CD4-positive, alpha-beta T cell treated with Interleukin-1 beta for 1 hour (primary cell): Measurements from ENCODE around the gene MED10.

Experiments used
- DNase-seq, 2 donors: peaks; one replicate each; pipeline ENCODE4 v3.0.0-alpha.2; 2020 to 2022

Gene MED10

DNA sequence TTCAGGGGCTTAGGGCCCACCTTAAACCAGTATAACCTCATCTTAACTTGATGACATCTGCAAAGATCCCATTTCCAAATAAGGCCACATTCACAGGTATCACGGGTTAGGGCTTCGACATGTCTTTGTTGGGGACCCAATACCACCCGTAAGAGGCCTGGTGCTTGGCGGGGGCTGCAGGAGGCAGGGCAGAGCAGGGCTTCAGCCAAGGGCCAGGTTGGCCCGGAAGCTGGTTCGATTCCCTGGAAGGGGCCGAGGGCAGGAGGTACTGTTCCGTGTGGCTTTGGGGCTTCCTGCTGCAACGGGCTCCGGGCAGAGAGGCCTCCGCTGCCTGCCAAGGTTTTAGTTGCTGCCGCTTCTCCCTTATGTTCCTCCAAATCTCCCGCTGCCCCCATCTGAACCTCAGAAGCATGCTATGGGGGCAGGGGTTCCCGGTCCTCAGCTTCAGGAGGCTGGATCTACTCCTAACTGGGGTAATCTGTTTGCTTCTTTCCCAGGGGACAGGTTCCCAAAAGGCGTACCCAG is 29.8 kb downstream of the MED10 start:
- DNase-seq, result no peak

DNA sequence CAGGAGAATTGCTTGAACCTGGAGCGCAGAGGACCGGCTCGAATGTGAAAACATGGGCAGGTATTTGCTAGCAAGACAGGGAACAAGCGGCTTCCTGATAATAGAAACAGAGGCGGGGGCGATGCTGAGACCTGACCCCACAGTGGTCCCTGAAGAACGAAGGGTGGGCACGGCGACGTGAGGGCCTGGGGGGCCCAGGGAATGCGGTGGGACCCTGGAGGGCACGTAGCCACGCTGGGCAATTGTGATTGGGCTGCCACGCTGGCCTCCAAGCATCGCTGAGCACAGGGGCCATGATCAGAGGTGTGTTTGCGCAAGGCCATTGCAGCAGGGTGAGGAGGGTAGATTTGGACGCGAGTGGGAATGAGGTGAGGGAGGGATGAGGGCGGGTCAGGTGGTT is 30.7 kb downstream of the MED10 start:
- DNase-seq, result no peak

DNA sequence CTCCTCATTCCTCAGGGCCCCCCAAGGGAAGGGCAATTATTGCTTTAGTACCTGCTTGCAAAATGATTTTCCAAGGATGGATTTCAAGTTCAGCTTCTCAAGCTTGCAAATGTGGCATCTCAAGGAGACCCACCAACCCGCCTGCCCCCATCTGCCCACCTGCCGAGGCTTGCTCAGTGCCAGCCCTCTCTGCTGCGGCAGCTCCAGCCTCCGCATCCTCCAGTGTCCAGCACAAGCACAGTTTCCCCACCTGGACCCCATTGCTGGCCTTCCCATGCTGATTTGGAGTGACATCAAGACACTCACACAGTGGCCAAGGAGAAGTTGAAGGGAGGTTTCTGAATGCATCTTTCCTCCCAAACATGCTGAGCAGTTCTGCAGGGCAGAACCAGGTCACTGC is 31.2 kb downstream of the MED10 start:
- DNase-seq, result no peak

DNA sequence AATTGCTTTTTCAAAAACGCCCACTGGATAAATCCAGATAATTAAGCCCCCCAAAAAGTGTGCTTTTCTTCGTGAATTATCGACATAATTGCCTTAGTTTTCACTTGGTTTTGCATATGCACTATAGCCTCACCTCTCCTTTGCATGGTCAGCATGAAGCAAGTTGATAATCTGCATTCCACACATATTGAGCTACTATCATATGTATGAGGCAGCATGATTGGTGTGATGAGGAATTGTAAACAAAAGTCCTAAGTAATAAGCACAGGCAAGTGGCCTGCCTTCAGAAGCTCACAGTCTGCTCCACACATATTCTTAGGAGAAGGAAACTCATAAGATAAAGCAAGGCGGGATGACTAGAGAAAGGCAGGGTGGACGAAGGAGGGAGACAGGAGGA is 33.8 kb downstream of the MED10 start:
- DNase-seq, result no peak

DNA sequence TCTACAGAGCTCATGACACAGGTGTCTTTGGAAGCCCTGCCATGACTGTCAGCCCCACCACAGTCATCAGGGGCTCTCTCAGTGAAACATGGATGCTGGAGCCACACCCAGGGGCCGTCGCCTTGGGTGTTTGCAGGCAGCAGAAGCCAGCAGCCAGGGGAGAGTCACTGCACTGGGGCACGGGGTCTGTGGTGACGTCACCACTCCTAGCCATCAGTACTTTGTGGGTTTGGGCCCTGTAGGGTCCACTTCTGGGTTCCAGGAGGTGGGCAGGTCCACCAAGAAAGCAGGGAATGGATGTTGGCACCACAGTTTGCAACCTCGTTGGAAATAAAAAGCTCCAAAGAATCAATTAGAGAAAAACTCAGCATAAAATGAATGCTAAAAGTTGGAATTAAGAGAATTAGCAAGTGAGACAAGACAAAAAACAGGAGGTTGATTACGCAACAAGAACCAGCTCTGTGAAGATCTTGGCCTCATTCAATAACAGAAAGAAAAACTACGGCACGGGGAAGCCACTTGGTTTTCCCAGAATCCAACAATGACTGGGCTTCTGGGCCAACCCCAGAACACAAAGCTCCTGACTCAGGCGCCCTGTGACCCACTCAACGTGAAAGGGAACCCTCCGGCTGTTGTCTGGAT is 34.3 kb downstream of the MED10 start:
- no peak for DNase-seq

DNA sequence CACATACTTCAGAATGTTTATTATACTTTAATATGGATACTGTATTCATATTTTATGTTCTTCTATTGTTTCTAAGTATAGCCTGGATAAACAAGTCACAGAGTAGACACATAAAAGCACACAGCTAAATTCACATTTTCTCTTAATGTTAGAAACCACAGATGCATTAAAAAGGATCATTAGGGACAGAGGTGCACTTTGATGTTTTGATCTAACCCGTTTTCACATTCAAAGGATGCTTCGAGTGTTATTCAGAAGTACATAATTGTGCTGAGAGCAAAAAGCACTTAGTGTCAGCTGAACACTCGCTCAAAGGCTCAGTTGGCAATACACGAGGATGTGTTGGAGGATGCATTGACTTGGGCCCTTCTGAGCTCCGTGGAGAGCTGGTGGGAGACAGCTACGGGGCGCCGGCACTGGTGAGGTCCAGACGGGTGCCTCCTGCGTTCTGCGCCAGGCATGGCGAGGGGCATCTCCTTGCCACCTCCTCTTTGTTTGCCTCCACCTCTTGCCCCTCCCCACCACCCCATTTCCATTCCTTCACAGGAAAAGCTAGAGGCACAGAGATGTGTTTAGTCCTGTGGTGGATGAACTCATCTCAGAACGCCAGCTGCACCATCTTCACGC is 35.5 kb downstream of the MED10 start:
- DNase-seq, result no peak

DNA sequence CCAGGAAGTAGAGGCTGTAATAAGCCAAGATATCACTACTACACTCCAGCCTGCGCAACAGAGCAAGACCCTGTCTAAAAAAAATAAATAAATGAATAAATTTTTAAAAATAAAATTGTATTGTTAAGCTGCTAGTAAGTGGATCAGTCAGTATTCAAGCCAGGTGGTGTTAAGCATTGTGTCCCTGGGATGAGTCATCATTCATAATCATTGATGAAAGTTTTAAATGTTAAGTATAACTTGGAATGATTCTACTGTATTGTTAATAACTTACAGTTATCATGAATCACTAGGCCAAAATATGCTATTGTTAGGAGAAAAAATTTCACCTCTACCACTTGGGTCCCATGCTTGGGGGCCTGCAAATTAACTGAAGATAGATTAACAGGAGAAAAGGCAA is 38.2 kb downstream of the MED10 start:
- DNase-seq, result no peak

DNA sequence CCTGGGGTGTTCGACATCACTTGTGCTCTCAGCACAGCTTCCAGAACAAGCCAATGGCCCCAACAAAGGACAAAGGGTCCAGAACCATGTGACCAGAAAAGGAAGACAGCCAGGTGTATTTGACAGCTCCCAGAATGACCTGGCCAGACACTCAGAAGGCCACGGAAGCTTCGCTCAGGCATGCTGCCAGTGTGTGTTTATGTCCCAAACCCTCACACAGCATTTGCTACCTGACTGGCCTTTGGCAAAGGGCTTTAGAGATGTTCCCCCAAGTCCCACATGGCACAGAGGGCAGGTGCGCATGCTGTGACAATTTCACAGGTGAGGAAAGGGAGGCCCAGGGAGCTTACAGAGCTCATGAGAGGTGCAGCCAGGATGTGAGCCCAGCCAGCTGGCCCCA is 39.5 kb downstream of the MED10 start:
- no peak for DNase-seq

DNA sequence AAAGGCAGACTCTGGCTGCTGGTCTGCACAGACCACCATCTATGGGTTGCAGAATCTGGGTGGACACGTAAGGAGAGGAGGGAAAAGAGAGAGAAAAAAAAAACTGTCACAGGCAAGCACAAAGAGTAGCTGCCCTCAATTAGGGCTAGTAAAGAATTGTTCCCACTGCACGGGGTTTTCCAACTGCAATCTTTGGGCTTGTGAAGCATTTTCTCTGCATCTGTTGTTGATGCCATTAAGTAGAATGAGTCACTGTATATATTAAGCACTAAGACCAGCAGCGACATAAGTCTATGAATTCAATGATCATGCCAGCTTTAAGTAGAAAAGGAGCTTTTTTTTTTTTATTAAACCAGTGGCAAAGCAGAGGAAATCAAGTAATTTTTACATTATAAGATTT is 40.2 kb downstream of the MED10 start:
- DNase-seq, result no peak

DNA sequence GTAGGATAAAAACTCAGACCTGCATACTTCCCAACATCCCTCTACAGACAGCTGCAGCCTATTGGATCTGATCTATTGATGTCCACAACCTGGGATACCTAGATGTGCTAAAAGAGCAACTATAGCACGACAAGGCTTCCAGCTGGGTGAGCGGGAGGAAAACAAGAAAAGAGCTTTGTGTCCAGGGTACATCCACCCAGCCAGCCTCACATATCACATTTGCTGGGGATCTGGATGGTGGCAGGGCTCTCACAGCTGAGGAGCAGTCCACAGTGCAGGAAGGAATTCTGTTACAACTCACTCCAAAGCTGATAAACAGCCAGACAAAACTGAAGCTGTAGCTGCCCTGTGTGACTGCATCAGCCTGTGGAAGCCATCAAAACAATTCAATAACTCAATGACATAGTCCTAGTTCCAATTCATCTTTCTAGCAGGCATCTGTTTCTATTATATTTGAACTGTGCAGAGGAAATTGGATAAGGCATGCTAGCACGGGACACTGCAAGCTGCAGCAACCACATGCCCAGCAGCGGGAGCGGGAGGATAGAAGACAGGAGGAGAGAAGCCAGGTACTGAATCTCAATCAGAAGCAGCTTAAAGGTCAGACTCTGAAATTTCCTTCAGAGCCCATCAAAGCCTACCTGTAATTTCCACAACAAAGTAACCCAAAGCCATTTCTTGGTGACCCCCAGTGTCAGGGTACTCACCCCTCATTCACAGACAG is 45.0 kb downstream of the MED10 start:
- no peak for DNase-seq

DNA sequence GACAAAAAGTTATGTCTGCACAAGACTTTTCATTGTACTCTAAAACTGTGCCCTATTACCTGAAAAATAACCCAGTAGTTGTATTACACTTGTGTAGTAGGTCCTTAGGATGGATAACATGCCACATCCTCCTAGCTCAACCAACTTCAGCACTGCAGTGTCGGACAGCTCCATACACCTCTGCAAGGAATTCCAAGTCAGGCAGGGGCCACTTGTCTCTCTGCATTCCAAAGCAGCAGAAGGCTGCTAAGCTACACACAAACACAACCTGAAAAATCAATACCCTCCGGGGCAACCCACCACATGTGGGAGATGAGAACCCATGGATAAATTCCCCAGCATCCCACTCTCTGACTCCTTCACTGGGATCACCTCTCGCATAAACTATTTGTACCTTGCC is 50.2 kb downstream of the MED10 start:
- no peak for DNase-seq

DNA sequence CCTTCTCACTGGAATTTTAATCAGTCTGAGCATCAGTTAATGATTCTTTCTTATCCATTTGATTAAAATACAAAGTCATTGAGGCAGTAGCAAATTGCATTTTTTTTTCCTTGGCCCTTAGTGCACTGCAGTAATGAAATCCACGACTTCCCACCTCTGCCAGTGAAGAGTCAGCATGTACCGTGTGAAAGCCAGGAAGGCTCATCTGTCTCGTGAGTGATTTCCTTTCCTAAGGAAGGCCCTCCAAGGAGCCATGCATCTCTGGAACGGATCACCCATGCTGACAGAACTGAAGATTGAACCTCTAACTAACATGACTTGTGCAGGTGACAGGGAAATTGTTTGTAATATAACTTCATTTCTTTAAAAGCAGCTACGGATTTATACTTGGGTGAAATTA is 51.6 kb downstream of the MED10 start:
- no peak for DNase-seq

DNA sequence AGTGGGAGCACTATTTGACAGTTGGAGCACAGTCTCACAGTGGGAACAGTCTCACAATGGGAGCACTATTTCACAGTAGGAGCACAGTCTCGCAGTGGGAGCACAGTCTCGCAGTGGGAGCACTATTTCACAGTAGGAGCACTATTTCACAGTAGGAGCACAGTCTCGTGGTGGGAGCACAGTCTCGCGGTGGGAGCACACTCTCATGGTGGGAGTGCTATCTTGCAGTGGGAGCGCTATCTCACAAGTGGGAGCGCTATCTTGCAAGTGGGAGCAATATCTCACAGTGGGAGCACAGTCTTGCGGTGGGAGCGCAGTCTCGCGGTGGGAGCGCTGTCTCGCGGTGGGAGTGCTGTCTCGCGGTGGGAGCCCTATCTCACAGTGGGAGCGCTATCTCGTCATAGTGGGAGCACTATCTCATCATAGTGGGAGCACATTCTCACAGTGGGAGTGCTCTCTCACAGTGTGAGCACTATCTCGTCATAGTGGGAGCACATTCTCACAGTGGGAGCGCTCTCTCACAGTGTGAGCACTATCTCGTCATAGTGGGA is 56.1 kb downstream of the MED10 start:
- DNase-seq, result no peak
